Umbilical cord (tissue), 2 donors: ENCODE results near the gene AMBRA1. TPM values are rescaled to one million over a fixed set of nuclear protein-coding genes. Genes with fewer than 3 reads are reported as not detected.
A peak's percentile ranks its signal among the peaks of the same experiment; 100 is the strongest.

Experiments used
- DNase-seq: peaks from one replicate; pipeline ENCODE4 v3.0.0-alpha.2; 2015; ENCODE audit warnings: low spot score
- total RNA-seq: library from RNA; depleted of rRNA; stranded (reverse); fragments of >200 nt; gene quantifications from one replicate; pipeline ENCODE4 v1.2.3, GENCODE V29; 2014; ENCODE audit warnings: low replicate concordance; ENCODE audit not compliant: insufficient read depth

The AMBRA1 gene, protein sequence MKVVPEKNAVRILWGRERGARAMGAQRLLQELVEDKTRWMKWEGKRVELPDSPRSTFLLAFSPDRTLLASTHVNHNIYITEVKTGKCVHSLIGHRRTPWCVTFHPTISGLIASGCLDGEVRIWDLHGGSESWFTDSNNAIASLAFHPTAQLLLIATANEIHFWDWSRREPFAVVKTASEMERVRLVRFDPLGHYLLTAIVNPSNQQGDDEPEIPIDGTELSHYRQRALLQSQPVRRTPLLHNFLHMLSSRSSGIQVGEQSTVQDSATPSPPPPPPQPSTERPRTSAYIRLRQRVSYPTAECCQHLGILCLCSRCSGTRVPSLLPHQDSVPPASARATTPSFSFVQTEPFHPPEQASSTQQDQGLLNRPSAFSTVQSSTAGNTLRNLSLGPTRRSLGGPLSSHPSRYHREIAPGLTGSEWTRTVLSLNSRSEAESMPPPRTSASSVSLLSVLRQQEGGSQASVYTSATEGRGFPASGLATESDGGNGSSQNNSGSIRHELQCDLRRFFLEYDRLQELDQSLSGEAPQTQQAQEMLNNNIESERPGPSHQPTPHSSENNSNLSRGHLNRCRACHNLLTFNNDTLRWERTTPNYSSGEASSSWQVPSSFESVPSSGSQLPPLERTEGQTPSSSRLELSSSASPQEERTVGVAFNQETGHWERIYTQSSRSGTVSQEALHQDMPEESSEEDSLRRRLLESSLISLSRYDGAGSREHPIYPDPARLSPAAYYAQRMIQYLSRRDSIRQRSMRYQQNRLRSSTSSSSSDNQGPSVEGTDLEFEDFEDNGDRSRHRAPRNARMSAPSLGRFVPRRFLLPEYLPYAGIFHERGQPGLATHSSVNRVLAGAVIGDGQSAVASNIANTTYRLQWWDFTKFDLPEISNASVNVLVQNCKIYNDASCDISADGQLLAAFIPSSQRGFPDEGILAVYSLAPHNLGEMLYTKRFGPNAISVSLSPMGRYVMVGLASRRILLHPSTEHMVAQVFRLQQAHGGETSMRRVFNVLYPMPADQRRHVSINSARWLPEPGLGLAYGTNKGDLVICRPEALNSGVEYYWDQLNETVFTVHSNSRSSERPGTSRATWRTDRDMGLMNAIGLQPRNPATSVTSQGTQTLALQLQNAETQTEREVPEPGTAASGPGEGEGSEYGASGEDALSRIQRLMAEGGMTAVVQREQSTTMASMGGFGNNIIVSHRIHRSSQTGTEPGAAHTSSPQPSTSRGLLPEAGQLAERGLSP (N-terminal part only)
- 48.6 TPM for total RNA-seq

DNA sequence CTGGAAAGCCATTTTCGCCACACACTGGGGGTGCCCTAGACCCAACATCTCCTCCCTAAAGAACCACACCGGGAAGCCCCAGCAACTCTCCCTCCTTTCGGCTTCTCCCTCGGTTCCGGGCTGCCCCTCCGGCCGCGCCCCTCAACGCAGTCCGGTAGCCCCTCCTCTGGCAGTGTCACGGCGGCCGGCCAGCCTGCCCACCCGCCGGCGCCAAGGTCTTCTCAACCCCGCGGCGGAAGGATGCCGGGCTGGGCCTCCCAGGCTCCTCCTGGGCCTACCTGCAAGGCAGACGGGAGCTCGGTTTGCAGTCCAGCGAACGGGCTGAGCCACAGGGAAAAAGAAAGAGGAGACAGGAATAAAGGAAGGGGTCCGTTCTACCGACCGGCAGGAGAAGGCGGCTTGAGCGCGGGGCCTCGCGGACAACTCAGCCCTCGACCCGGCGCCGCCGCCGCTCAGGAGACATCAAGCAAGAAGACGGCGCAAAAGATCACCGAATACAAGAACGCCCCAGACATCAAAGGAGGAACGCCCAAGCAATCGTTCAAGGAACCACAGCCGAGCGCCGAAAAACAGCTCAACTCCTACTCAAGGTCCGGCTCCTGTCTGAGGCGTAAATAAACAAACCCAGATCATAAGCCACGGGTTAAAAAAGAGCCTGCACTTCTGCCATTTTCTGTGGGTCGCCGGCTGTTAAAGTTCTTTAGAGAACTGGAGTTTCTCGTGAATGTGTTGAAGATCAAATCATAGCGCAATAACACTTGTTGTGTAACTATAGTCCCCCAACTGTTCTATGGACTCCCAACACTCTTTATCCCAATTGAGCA lies at the start of gene AMBRA1:
TSS of gene AMBRA1 (minus strand) at position 474 of the 824 bp plus-strand sequence. CDS start 45,643 bp downstream, outside the sequence.
- peak; percentile 96 for DNase-seq

DNA sequence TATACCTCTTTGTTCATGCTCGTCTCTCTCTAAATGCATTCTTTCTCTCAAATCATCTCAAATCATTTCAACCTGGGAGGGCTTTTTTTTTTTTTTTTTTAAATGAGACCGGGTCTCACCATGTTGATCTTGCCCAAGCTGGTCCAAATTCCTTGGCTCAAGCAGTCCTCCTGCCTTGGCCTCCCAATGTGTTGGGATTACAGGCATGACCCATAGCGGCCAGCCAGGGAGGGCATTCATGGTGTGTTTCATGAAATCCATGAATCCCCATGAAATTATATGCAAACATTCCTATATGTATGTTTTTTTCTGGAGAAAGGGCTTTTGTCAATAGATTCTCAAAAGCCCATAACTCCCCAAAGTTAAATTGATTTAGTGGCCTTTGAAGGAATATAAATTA lies 49.7 kb upstream of the AMBRA1 start:
- DNase-seq = no peak

DNA sequence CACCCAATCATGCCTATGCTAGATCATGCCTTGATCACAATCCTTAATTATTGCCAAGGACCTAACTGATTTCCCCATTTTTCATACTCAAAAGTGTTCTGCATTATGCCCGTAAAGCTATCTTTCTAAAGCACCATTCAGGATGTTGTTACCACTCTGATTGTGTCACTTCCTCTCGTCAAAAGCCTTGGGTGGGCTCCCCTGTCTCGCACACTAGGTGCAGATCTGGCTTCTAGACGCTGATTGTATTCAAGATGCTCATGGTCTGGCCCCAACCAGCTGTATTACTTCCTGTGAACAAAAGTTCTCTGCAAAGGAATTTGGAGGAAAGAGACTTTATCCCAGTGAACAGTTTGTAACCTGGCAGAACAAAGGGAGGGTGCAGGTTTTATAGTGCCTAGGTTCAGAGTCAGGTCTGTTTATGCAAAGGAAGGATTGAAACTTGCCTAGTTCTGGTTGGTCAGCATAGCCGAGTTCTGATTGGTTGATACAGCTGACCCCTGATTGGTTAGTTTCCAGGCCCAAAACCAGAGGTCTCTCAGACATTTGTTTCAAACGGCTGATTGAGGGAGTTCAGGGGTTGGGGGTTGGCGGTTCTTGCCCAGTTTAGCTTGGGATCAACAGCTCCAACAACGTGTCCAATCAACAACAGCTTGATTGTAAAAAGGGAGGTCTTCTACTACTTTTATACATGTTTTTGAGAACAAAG lies 49.0 kb upstream of the AMBRA1 start:
- DNase-seq = no peak

DNA sequence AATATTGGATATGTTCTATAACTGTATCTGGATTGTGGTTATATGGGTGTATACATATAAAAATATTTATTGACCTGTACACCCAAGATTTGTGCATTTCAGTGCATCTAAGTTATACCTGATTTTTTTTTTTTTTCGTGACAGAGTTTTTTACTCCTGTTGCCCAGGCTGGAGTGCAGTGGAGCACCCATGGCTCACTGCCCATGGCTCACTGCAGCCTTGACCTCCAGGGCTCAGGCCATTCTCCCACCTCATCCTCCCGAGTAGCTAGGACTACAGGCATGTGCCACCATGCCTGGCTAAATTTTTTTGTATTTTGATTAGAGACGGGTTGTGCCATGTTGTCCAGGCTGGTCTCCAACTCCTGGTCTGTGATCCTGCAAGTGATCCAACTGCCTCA lies 47.8 kb upstream of the AMBRA1 start:
- DNase-seq = no peak

DNA sequence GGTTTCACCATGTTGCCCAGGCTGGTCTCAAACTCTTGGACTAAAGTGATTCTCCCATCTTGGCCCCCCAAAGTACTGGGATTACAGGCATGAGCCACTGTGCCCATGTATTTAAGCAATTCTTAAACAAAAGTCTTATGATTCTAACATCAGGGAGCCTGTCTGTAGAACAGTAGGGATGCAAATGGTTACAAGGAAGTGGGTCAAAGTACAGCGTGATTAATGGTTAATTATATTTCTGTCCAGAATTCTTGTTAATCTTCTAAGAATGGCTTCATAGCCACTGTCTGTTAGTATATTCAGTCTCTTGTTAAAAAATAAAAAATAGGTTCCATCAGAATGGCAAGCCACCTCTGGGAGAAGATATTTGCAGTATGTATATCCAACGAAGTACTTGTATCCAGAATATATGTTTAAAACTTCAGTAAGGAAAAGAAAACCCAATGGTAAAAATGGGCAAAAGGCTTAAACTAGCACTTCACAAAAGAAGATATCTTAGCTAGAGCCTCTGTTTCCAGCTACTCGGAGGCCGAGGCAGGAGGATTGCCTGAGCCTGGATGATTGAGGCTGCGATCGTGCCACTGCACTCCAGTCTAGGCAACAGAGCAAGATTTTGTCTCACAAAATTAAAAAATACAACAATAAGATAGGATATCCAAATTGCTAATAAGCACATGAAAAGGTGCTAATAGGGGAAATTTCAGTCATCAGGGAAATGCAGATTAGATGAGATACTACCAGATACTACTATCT lies 46.4 kb upstream of the AMBRA1 start:
- no peak for DNase-seq

DNA sequence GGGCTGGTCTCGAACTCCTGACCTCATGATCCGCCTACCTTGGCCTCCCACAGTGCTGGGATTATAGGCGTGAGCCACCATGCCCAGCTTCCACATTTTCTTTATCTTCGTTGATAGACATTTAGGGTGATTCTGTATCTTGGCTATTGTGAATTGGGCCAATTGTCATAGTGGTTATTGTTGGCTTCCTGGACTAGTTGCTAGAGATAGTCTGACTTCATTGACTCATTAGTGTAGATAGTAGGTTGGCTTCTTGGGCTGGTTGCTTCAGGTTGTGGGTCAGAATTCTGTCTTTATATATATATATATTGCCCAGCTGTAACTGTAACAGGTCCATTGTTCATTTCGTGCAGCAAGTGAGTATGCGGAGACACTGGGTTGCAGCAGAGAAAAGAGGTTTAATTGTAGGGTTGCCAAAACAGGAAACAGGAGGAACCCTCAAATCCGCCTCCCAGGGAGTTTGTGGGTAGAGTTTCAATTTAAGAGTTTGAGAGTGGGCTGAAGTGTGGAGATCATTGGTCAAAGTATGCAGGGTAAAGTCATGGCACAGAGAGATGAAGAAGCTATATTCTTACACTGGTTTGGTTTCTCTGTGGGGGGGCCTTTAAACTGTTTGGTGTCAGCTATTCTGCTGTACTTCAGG lies 45.5 kb upstream of the AMBRA1 start:
- no peak for DNase-seq

DNA sequence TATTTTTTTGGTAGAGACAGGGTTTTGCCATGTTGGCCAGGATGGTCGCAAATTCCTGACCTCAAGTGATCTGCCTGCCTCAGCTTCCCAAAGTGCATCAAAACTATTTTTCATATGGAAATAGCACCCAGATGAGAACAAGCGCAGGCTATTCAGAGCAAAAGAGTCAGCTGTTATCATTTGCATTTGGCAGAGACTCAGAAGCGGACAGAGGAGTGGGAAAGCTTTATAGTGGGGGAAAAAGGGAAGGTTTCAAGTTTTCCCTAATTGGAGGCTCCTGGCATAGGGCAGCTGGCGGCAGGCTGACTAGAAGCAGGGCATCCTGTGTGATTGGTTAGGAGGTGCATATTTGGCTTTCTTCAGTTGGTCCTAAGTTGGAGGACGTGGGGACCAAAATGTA lies 43.7 kb upstream of the AMBRA1 start:
- DNase-seq = no peak

DNA sequence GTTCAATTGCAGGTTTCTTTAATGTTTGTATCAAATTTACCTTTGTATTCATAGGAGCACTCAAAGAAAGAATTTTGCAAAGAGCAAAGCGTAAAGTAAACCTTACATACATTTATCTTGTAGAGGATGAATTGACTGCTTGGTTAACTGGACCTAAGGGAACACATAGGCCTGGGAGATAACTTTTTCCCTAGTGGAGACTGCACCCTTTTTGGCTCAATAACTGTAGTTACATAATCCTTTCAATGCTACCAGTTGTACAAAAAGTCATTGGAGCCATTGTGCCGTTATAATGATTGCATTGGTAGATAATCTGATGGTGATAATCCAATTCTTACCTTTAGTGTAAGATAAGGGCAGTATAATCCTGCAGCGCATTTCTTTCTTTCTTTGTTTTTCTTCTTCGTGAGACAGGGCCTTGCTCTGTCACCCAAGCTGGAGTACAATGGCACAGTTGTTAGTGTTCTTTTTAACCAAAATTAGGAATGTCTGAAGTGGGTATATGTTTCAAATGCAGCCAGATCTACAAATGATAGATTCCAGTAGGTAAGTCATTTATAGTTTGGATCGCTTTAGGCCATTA lies 41.8 kb upstream of the AMBRA1 start:
- no peak for DNase-seq

DNA sequence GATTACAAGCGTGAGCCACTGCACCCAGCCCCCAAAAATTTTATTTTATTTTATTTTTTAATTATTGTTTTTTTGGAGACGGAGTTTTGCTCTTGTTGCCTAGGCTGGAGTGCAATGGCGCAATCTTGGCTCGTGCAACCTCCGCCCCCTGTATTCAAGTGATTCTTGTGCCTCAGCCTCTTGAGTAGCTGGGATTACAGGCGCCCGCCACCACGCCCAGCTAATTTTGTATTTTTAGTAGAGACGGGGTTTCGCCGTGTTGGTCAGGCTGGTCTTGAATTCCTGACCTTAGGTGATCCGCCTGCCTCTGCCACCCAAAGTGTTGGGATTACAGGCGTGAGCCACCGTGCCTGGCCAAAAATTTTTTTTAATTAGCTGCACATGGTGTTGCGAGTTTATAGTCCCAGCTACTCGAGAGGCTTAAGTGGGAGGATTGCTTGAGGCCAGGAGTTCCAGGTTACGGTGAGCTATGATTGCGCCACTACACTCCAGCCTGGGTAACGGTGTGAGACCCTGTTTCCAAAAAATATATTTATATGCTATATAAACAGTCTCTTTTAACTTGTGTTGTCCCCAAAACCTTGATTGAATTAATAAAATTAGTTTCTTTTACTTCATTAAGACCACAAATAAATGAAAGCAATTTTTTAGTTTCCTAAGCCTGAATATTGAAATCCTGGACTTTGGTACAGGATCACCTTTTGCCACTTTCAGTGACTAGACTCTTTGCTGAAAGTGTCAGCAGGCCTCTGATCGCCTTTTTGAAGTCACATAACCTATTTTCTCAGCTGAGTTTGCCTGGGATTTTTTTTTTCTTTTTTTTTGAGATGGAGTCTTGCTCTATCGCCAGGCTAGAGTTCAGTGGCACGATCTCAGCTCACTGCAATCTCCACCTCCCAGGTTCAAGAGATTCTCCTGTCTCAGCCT lies 39.7 kb upstream of the AMBRA1 start:
- DNase-seq = no peak

DNA sequence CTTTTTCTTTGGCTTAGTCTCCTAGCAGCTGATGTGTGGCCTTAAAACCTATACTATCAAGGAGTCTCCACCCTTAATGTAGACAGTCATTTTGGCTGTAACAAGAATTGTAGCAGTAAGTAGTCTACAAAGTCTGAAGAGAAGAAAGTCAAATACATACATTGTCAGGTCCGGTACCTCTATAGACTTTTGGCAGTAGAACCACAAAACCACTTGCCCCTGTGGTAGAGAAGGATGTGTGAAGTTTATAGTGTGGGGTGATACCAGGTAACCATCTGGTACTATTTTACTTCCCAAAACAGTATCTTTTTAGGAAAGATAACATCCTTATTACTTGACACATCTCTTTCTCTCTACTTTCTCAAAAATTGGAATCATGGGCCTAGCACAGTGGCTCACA lies 38.7 kb upstream of the AMBRA1 start:
- DNase-seq = no peak

DNA sequence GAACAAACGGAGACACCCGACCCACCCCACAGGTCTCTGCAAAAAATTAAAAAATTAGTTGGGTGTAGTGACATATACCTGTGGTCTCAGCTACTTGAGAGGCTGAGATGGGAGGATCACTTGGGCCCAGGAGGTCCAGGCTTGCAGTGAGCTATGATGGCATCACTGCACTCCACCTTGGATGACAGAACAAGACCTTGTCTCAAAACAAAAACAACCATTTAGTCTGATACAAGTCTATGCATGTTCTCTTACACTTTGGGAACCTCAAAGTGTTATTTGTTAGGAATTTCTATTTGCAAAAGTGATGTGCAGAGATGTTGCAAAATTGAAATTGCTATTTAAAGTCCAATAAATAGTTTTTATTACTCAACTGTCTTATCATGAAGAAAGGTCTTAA lies 37.9 kb upstream of the AMBRA1 start:
- no peak for DNase-seq

DNA sequence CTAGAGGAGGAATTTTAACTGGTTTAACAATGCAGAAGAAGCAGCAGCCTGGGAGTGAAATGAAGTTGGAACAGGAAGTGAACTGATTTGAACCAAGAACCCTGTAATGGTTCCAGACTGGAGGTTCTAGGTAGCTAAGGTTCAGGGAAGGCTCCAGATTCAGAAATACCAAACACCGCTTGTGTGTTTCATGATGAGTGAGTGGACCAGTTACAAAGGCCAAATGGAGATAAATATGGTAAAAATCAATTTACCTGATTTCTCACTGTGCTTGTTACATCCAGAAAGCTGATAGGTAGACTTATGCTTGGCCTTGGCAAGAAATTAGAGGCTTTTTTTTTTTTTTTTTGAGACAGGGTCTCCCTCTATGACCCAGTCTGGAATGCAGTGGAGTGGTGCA lies 36.4 kb upstream of the AMBRA1 start:
- DNase-seq = no peak

DNA sequence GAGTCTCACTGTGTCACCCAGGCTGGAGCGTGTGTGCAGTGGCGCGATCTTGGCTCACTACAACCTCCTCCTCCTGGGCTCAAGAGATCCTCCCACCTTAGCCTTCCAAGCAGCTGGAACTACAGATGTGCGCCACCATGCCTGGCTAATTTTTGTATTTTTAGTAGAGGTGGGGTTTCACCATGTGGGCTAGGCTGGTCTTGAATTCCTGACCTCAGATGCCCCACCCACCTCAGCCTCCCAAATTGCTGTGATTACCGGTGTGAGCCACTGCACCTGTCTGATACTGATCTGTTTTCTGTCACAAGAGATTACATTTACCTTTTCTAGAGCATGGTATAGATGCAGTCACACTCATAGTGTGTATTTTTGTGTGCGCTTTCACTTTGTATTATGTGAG lies 35.1 kb upstream of the AMBRA1 start:
- no peak for DNase-seq

DNA sequence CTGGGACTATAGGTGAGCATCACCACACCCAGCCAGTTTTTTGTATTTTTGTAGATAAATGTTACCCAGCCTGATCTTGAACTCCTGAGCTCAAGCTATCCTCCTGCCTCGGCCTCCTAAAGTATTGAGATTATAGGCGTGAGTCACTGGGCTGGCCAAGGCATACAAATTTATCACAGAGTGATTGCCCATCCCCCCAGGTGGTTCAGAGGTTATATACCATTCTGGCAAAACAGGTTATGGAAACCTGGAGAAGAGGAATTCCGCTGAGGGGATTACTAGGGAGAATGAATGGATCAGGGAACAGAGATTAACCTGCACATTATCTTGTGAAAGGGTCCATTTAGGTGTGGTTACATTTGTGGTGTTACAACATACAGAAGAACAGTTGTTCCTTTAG lies 31.6 kb upstream of the AMBRA1 start:
- DNase-seq = no peak

DNA sequence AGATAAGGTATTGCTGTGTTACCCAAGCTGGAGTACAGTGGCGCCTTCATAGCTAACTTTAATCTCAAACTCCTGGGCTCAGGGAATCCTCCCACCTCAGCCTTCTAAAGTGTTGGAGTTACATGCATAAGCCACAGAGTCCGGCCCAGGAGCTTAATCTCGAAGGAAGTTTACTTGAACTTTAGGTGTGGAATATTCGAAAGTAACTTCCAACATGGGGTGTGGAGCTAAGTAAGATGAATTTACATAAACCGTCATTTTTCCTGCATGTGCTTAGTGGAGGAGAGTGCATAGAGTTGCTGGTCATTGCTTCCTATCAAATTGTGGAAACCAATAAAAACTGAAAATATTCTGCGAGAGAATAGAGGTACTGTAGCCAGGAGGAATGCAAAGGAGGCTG lies 25.0 kb upstream of the AMBRA1 start:
- DNase-seq = no peak

DNA sequence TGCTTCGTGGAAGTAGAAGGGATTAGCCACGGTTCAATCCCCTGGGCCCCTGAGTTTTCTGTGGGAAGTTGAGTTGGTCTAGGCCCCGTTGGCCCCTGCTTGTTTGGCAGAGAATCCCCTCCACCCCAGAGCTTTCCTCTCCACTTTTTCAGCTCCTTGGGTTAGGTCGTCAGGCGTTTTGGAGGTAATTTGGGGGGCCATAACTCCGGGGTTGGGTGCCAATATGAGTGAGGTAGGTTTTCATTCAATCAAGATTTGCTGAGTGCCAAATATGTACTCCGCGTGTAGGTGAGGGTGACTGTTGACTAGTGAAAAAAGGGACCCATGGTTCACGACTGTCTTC lies 24.1 kb upstream of the AMBRA1 start:
- DNase-seq = no peak

DNA sequence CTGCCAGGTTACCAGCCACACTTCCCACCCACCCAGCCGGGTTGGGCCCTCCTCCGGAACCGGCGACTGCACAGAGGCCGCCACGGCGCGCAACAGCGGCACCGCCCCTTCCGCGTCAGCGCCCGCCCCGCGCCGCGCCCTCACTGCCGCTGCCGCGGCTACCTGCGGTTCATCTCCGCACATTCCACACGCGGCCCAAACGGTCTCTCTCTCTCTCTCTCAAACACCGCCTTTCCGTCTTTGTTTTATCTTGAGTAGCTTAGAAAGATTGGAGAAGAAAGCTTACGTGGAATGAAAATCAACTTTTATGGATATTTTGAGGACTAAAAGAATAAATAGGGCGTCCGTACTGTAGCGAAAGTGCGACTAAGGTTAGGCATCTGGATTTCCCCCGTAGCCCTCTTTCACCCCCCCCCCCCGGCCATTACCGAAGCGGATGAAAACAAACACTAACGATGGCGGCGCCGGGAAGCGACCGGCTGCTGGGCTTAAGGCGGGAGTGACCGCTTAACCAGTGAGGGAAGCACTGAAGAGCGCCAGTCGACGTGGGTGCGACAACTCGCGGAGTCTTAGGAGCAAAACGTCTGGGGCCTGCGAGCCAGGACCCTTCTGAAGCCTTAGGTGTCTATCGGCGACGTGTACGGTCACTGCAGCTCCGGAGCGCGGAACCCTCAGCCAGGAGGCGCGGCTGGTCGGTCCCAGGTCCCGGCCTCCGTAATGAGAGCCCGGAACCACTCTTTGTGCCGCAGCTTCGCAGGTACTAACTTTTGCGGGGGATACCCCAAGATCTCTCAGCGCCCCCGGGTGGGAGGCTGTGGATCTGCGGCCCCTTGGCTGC lies 23.5 kb upstream of the AMBRA1 start, which contains the start of the genes ATG13 and HARBI1:
TSS of gene ATG13 (plus strand) at position 420 of the 838 bp plus-strand sequence. CDS start 26,739 bp downstream, outside the sequence.
TSS of gene HARBI1 (minus strand) at position 94 of the 838 bp plus-strand sequence. CDS start 990 bp downstream, outside the sequence.
- DNase-seq = peak; percentile 92
